Glutamatergic neuron (in vitro differentiated cells): ENCODE results near the gene PPP6R2. TPM values are rescaled to one million over a fixed set of nuclear protein-coding genes. Genes with fewer than 3 reads are reported as not detected.
A peak's percentile ranks its signal among the peaks of the same experiment; 100 is the strongest.
"Not testable (repeated sequence)": the region's sequence is repeated elsewhere in the genome, so short reads cannot be mapped to it uniquely, and the experiment has no call there.

Source experiments
- DNase-seq: peaks from one replicate; pipeline ENCODE4 v3.0.0; 2022
- H3K27ac Mint-ChIP-seq: one replicate; pipeline ENCODE4 v1.8.0; 2020; ENCODE audit warnings: mild to moderate bottlenecking, mixed read lengths, inconsistent platforms; ENCODE audit not compliant: unreplicated experiment
- H3K27me3 Mint-ChIP-seq: one replicate; pipeline ENCODE4 v1.8.0; 2020; ENCODE audit warnings: mild to moderate bottlenecking, moderate library complexity, mixed read lengths, inconsistent platforms; ENCODE audit not compliant: unreplicated experiment
- H3K36me3 Mint-ChIP-seq: one replicate; pipeline ENCODE4 v1.8.0; 2020; ENCODE audit warnings: mild to moderate bottlenecking, mixed read lengths, inconsistent platforms; ENCODE audit not compliant: unreplicated experiment
- H3K4me1 Mint-ChIP-seq: one replicate; pipeline ENCODE4 v1.8.0; 2020; ENCODE audit warnings: mild to moderate bottlenecking, low read depth, mixed read lengths, inconsistent platforms; ENCODE audit not compliant: unreplicated experiment
- H3K4me3 Mint-ChIP-seq: one replicate; pipeline ENCODE4 v1.8.0; 2020; ENCODE audit warnings: mild to moderate bottlenecking, mixed read lengths, inconsistent platforms; ENCODE audit not compliant: unreplicated experiment
- H3K9me3 Mint-ChIP-seq: one replicate; pipeline ENCODE4 v1.8.0; 2020; ENCODE audit warnings: mild to moderate bottlenecking, moderate library complexity, mixed read lengths, inconsistent platforms; ENCODE audit not compliant: unreplicated experiment
- total RNA-seq: library from RNA; stranded (reverse); fragmentation: NEBNext Ultra II Directional; extraction: Animal tissue kit (Norgen Biotek cat#: 25700); gene quantifications from one replicate; pipeline ENCODE4 v1.2.1, GENCODE V29; 2021; ENCODE audit not compliant: unreplicated experiment
- TF ChIP-seq, protein P1 (sequence below): fragments of 200-600 bp; sonication (generic); IDR thresholded peaks from one replicate; pipeline ENCODE4 v1.5.0; 2021; ENCODE audit not compliant: partially characterized antibody, unreplicated experiment

Gene PPP6R2
- total RNA-seq, 1 donor from 2014 or later, result 122 TPM

DNA sequence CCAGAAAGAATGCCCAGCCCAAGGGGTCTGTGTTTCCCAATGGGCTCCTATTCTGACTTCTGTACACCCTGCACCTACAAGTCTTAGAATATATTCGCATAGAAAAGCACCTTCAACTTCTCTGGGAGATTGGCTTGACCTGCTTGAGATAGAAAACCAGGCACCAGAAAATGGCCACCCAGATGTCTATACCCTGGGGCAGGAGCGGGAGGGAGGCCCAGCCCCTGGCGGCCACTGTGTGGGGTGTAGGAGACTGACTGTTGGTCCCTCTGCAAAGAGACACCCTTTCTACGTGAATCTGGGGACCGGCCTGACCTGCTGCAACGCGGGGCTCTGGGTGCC lies 24.8 kb upstream of the PPP6R2 start:
- Mint-ChIP-seq H3K27me3 (peaks cover 10% of the 10 kb centered on the region), H3K4me1 (peaks cover 12% of the 10 kb centered on the region), H3K9me3 (peaks cover 4% of the 10 kb centered on the region), H3K27ac (peak overlapping the region; percentile 33), H3K36me3 (no peaks in the 10 kb centered on the region), H3K4me3 (no peak overlapping the region)
- peak; percentile 15 for DNase-seq
- TF ChIP-seq, protein P1, sequence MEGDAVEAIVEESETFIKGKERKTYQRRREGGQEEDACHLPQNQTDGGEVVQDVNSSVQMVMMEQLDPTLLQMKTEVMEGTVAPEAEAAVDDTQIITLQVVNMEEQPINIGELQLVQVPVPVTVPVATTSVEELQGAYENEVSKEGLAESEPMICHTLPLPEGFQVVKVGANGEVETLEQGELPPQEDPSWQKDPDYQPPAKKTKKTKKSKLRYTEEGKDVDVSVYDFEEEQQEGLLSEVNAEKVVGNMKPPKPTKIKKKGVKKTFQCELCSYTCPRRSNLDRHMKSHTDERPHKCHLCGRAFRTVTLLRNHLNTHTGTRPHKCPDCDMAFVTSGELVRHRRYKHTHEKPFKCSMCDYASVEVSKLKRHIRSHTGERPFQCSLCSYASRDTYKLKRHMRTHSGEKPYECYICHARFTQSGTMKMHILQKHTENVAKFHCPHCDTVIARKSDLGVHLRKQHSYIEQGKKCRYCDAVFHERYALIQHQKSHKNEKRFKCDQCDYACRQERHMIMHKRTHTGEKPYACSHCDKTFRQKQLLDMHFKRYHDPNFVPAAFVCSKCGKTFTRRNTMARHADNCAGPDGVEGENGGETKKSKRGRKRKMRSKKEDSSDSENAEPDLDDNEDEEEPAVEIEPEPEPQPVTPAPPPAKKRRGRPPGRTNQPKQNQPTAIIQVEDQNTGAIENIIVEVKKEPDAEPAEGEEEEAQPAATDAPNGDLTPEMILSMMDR, result no peak

DNA sequence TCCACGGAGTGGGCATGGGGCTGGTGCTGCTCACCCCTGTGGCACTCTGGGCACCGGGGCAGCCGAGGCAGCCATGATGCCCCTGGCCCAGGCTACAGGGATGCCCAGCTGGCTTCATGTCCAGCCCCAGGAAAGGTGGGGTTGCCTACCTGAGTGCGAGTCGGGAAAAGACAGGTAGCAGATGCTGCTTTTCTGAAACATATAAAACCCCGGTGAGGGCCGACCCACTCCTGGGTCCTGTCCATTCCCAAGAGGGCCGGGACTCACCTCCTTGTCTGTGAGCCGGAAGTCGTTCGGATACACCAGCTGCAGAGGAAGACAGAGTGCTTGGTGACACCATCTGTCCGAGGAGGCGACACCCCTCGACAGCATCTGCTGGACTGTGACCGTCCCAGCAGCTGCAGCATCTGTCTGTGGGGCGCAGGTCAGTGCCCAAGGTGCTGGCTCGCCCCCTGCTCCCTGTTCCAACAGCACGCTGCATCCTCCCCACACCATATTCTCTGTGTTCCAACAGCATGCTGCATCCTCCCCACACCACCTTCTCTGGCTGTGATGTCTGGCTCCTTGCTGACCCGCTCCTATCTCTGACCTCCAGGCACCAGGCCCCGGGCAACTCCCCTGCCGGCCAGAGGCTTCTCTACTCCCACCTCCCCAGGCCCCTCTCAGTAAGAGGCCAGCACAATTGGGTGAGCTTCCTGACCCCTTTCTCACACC lies 24.3 kb upstream of the PPP6R2 start:
- H3K27me3 Mint-ChIP-seq, result peaks cover 10% of the 10 kb centered on the region
- peak; percentile 49 for DNase-seq
- peak overlapping the region; percentile 88 for H3K27ac Mint-ChIP-seq
- H3K36me3 Mint-ChIP-seq, result no peaks in the 10 kb centered on the region
- H3K4me3 Mint-ChIP-seq, result peak overlapping the region; percentile 55
- TF ChIP-seq, protein P1, result no peak
- H3K9me3 Mint-ChIP-seq, result peaks cover 4% of the 10 kb centered on the region
- H3K4me1 Mint-ChIP-seq, result peaks cover 11% of the 10 kb centered on the region

DNA sequence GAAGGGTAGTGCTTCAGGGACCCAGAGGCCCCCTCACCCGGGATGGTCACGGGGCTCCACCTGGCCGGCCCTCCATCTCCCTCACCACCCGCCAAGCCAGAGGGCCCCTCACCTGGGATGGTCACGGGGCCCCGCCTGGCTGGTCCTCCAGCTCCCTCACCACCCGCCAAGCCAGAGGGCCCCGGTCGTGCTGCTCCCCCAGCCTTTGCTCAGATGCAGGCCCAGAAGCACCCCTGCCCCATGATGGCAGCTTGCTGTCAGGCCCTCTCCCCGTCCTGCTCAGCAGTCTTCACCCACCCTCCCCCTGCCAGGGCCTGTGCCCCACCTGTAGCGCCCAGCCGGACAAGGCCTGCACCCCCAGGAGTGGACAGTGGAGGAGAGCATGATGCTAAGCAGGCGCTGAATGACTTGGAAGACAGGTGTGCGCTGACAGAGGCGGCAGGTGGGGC lies 23.6 kb upstream of the PPP6R2 start:
- peak; percentile 20 for DNase-seq
- Mint-ChIP-seq H3K4me3 (peak overlapping the region; percentile 55), H3K27me3 (peaks cover 10% of the 10 kb centered on the region), H3K9me3 (peaks cover 4% of the 10 kb centered on the region), H3K4me1 (peaks cover 11% of the 10 kb centered on the region), H3K36me3 (no peaks in the 10 kb centered on the region), H3K27ac (no peak overlapping the region)
- TF ChIP-seq, protein P1, result no peak

DNA sequence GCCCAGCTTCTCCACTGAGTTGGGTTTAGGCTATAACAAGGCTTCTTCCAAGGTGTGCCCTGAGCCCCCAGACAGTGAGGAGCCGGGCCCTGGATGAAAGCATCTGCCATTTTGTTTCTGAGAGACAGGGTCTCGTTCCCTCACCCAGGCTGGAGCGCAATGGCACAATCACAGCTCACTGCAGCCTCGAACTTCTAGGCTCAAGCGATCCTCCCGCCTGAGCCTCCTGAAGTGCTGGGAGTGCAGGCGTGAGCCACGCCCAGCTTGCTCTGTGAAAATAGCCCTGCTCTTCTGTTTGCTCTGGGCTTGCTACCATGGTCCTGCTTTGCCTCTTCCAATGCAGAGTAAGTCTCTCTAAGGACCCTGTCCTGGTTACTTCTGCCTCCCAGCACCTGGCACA lies 23.0 kb upstream of the PPP6R2 start:
- peaks cover 4% of the 10 kb centered on the region for H3K9me3 Mint-ChIP-seq
- no peak for DNase-seq
- TF ChIP-seq, protein P1, result no peak
- H3K27me3 Mint-ChIP-seq, result peaks cover 10% of the 10 kb centered on the region
- no peak overlapping the region for H3K4me3 Mint-ChIP-seq
- peaks cover 5% of the 10 kb centered on the region for H3K36me3 Mint-ChIP-seq
- H3K27ac Mint-ChIP-seq, result peak overlapping the region; percentile 31
- H3K4me1 Mint-ChIP-seq, result peaks cover 13% of the 10 kb centered on the region

DNA sequence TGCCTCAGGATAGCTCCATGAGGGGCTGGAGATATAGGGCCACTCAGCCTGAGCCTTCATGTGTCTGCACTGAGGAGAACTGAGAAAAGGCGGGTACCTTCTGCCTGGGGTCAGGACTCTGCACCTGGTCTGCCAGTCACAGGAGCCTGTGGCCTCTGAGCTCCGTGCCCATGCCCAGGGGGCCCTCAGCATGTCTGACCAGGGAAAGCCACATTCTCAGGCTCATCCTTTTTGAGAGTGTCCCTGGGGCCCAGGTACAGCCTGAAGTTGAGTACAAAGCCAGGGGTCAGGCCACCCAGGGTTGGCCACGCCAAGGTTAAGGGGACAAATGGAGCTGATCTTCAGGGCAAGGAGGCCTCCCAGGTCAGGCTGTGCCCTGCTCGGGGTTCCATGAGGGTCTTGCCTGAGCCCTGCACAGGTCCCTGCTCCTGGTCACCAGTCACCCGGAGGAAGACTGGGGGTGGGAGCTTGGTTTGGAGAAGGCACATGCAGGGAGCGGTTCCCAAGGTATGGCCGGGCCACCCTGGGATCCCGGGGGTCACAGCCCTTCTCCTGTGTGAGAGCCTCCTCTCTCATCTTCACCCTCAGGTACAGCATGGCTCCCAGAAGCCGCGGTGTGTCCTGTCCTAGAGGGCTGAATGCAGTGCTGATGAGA lies 22.3 kb upstream of the PPP6R2 start:
- Mint-ChIP-seq H3K9me3 (peaks cover 9% of the 10 kb centered on the region), H3K27ac (no peak overlapping the region), H3K4me1 (peaks cover 14% of the 10 kb centered on the region), H3K27me3 (peaks cover 13% of the 10 kb centered on the region), H3K36me3 (peaks cover 5% of the 10 kb centered on the region), H3K4me3 (no peak overlapping the region)
- TF ChIP-seq, protein P1, result no peak
- no peak for DNase-seq

DNA sequence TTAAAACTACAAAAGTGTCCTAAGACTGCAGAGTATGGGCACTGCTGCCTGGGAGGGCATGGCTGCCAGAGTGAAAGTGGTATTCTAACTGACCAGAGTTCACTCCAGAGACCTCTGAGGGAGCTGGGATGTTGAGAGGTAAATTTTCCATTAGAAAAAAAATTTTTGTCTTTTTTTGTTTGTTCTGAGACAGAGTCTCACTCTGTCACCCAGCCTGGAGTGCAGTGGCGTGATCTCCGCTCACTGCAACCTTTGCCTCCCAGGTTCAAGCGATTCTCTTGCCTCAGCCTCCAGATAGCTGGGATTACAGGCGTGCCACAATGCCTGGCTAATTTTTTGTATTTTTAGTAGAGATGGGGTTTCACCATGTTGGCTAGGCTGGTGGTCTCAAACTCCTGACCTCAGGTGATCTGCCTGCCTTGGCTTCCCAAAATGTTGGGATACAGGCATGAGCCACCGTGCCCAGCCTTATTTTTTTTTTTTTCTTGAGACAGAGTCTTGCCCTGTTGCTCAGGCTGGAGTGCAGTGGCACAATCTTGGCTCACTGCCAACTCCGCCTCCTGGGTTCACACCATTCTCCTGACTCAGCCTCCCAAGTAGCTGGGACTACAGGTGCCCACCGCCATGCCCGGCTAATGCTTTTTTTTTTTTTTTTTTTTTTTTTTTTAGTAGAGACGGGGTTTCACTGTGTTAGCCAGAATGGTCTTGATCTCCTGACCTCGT lies 20.6 kb upstream of the PPP6R2 start:
- Mint-ChIP-seq H3K27me3 (peaks cover 15% of the 10 kb centered on the region), H3K4me1 (peaks cover 16% of the 10 kb centered on the region)
- not testable (repeated sequence) for DNase-seq, H3K9me3 Mint-ChIP-seq, H3K4me3 Mint-ChIP-seq, H3K27ac Mint-ChIP-seq, H3K36me3 Mint-ChIP-seq
